ENCODE measurements around the gene DNAJC12. TPM values are rescaled to one million over a fixed set of nuclear protein-coding genes. Genes with fewer than 3 reads are reported as not detected.
"Not testable (repeated sequence)": the region's sequence is repeated elsewhere in the genome, so short reads cannot be mapped to it uniquely, and the experiment has no call there.

DNAJC12 gene
- total and polyA plus RNA-seq, 5 donors = 3.3 to 5.8 (median 3.8) TPM

DNA sequence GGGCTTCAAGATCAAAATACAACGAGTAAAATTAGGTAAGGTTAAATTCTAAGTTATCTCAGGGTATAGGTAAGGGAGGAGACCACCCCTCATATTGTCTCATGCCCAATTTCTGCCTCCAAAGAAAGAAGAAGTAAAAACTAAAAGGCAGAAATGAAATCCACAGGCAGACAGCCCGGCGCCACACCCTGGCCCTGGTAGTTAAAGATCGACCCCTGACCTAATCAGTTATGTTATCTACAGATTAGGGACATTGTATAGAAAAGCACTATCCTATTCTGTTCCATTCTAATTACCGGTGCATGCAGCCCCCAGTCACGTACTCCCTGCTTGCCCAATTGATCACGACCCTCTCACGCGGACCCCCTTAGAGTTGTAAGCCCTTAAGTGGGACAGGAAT, 75.4 kb downstream of the DNAJC12 start:
- not testable (repeated sequence) for H3K27me3 ChIP-seq (ENCODE audit: control insufficient read depth, insufficient read depth); H3K9me3 ChIP-seq (ENCODE audit: control insufficient read depth, low read length); H3K27ac ChIP-seq (ENCODE audit: low read length); H3K4me3 ChIP-seq (ENCODE audit: low read length); H3K4me1 ChIP-seq (ENCODE audit: control insufficient read depth, insufficient read depth, low read length); ATAC-seq; DNase-seq
- intact Hi-C loops (cut with DNase I) = loop anchor here in 1 of 4 donors (5.0 kb wide), 1 partner anchor 65 kb away; the partner anchor contains the start of gene CTNNA3
- WGBS = 86% methylated on average over 9 of the region's 9 CpGs

DNA sequence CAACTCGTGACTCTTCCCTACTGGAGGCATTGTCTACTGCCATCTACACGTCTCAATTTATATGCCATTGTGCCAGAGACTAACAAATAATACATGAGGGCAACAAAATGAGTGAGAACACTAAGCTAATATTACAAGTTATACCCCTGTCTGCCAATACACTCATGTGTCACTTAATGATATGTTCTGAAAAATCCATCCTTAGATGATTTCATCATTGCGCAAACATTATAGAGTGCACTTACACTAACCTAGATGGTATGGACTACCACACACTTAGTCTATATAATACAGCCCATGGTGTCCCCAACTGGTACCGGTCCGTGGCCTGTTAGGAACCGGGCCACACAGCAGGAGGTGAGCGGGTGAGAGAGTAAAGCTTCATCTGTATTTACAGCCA, 77.7 kb downstream of the DNAJC12 start:
- Histone ChIP-seq H3K9me3 (ENCODE audit: control insufficient read depth, low read length) (no peaks in the 10 kb centered on the region), H3K4me1 (ENCODE audit: control insufficient read depth, insufficient read depth, low read length) (no peaks in the 10 kb centered on the region), H3K27ac (ENCODE audit: low read length) (no peak overlapping the region), H3K4me3 (ENCODE audit: low read length) (no peak overlapping the region), H3K27me3 (ENCODE audit: control insufficient read depth, insufficient read depth) (no peaks in the 10 kb centered on the region)
- intact Hi-C loops (cut with DNase I) = loop anchor here in 1 of 4 donors (5.0 kb wide), 1 partner anchor 63 kb away; the partner anchor contains the start of gene CTNNA3
- no peak for ATAC-seq
- WGBS = 93% methylated on average over 7 of the region's 7 CpGs
- no peak for DNase-seq

Other genes starting within 250 kb of the DNAJC12 start
- 10 to 100 TPM; 58.4 to 81.7 (median 70.0) TPM for gene CTNNA3, start 142.0 kb downstream of the DNAJC12 start, total RNA-seq
- gene CTNNA3, start 142.0 kb downstream of the DNAJC12 start, polyA plus RNA-seq = 4.5 TPM
- 10 to 100 TPM; 16.0 to 18.7 (median 17.5) TPM for gene SIRT1, start 46.5 kb upstream of the DNAJC12 start, total RNA-seq
- gene SIRT1, start 46.5 kb upstream of the DNAJC12 start, polyA plus RNA-seq = 9.3 TPM
- 10 to 100 TPM; 33.2 to 37.0 (median 34.5) TPM for gene HERC4, start 237.1 kb upstream of the DNAJC12 start, total RNA-seq
- 14.0 TPM for gene HERC4, start 237.1 kb upstream of the DNAJC12 start, polyA plus RNA-seq

Data from right cardiac atrium (tissue), 5 donors.